Activated naive CD4-positive, alpha-beta T cell treated with anti-CD3 and anti-CD28 coated beads for 36 hours (primary cell): ENCODE measurements around the gene CALHM1. TPM values are rescaled to one million over a fixed set of nuclear protein-coding genes. Genes with fewer than 3 reads are reported as not detected.

Experiments used
- CTCF ChIA-PET: fragments of 350-600 bp; sonication (Branson Sonifier 250); formaldehyde crosslinking; loops from one replicate; lab custom pipeline; 2021; ENCODE audit warnings: antibody characterized with exemption; lab: Charles Lee
- DNase-seq: peaks from one replicate; pipeline ENCODE4 v3.0.0-alpha.2; 2020
- H3K27ac Mint-ChIP-seq: one replicate; pipeline ENCODE4 v1.8.0; 2021; ENCODE audit warnings: mild to moderate bottlenecking, mixed read lengths
- H3K27me3 Mint-ChIP-seq: one replicate; pipeline ENCODE4 v1.8.0; 2021; ENCODE audit warnings: low read depth, mixed read lengths
- H3K36me3 Mint-ChIP-seq: one replicate; pipeline ENCODE4 v1.8.0; 2021; ENCODE audit warnings: low read depth, mixed read lengths
- H3K4me1 Mint-ChIP-seq: one replicate; pipeline ENCODE4 v1.8.0; 2021; ENCODE audit warnings: low read depth, mixed read lengths
- H3K4me3 Mint-ChIP-seq: one replicate; pipeline ENCODE4 v1.8.0; 2021; ENCODE audit warnings: mild to moderate bottlenecking, moderate library complexity, mixed read lengths
- H3K9me3 Mint-ChIP-seq: one replicate; pipeline ENCODE4 v1.8.0; 2021; ENCODE audit warnings: mixed read lengths
- intact Hi-C: fragments of 100-400 bp; cut with micrococcal nuclease; formaldehyde crosslinking; loops from one replicate; pipeline ENCODE4 v1.15.1; 2023
- total RNA-seq, 2 experiments: library from RNA; stranded (reverse); gene quantifications; one replicate each; pipeline ENCODE4 v1.2.3, GENCODE V29; 2021

The CALHM1 gene
- total RNA-seq, 2 experiments from 2014 or later: not detected

- Mint-ChIP-seq H3K4me3 (peak overlapping the region; percentile 80), H3K27ac (peak overlapping the region; percentile 36), H3K4me1 (peaks cover 35% of the 10 kb centered on the region), H3K36me3 (peaks cover 10% of the 10 kb centered on the region), H3K9me3 (no peaks in the 10 kb centered on the region), H3K27me3 (no peaks in the 10 kb centered on the region)
- intact Hi-C loops: loop anchor here (2.0 kb wide), 1 partner anchor 54 kb away; the partner anchor contains the start of genes ATP5MK and PDCD11
- CTCF ChIA-PET: interaction anchor here (0.6 to 1.4 kb wide), 6 partner anchors 32 to 482 kb away, joined by 3 to 4 read pairs (median 3); no protein-coding TSS in a partner anchor
- DNase-seq: peak; percentile 67
Measured at GRCh38 chr10:103451091-103451813, 7.4 kb downstream of the CALHM1 start.

- CTCF ChIA-PET: no interaction called here
- H3K27ac Mint-ChIP-seq: no peak overlapping the region
- H3K9me3 Mint-ChIP-seq: no peaks in the 10 kb centered on the region
- no peaks in the 10 kb centered on the region for H3K27me3 Mint-ChIP-seq
- no peak for DNase-seq
- H3K4me1 Mint-ChIP-seq: peaks cover 35% of the 10 kb centered on the region
- peaks cover 13% of the 10 kb centered on the region for H3K36me3 Mint-ChIP-seq
- H3K4me3 Mint-ChIP-seq: no peak overlapping the region
- intact Hi-C loops: loop anchor here (2.0 kb wide), 1 partner anchor 53 kb away; the partner anchor contains the start of genes ATP5MK and PDCD11
Measured at GRCh38 chr10:103450201-103450695, 8.5 kb downstream of the CALHM1 start.

- peaks cover 17% of the 10 kb centered on the region for H3K36me3 Mint-ChIP-seq
- no peak for DNase-seq
- CTCF ChIA-PET: interaction anchor here (0.6 kb wide), 1 partner anchor 81 kb away, joined by 4 read pairs; no protein-coding TSS in a partner anchor
- H3K27ac Mint-ChIP-seq: no peak overlapping the region
- no peaks in the 10 kb centered on the region for H3K9me3 Mint-ChIP-seq
- no peaks in the 10 kb centered on the region for H3K27me3 Mint-ChIP-seq
- H3K4me1 Mint-ChIP-seq: peaks cover 35% of the 10 kb centered on the region
- no peak overlapping the region for H3K4me3 Mint-ChIP-seq
- intact Hi-C loops: loop anchor here (2.0 kb wide), 1 partner anchor 53 kb away; the partner anchor contains the start of genes ATP5MK and PDCD11
Measured at GRCh38 chr10:103449208-103450144, 9.2 kb downstream of the CALHM1 start.

GRCh38 chr10:103448746-103449145 is 10.0 kb downstream of the CALHM1 start:
- CTCF ChIA-PET: interaction anchor here (0.6 kb wide), 1 partner anchor 80 kb away, joined by 4 read pairs; no protein-coding TSS in a partner anchor
- intact Hi-C loops: no loop called here
- DNase-seq: no peak
- no peaks in the 10 kb centered on the region for H3K9me3 Mint-ChIP-seq
- peaks cover 23% of the 10 kb centered on the region for H3K36me3 Mint-ChIP-seq
- peaks cover 35% of the 10 kb centered on the region for H3K4me1 Mint-ChIP-seq
- no peaks in the 10 kb centered on the region for H3K27me3 Mint-ChIP-seq
- peak overlapping the region; percentile 9 for H3K27ac Mint-ChIP-seq
- no peak overlapping the region for H3K4me3 Mint-ChIP-seq

GRCh38 chr10:103447187-103447586 is 11.5 kb downstream of the CALHM1 start:
- H3K27me3 Mint-ChIP-seq: no peaks in the 10 kb centered on the region
- DNase-seq: no peak
- no peak overlapping the region for H3K4me3 Mint-ChIP-seq
- peaks cover 28% of the 10 kb centered on the region for H3K36me3 Mint-ChIP-seq
- peaks cover 28% of the 10 kb centered on the region for H3K4me1 Mint-ChIP-seq
- intact Hi-C loops: no loop called here
- no peak overlapping the region for H3K27ac Mint-ChIP-seq
- CTCF ChIA-PET: no interaction called here
- no peaks in the 10 kb centered on the region for H3K9me3 Mint-ChIP-seq

GRCh38 chr10:103445767-103446567 is 12.7 kb downstream of the CALHM1 start:
- H3K27me3 Mint-ChIP-seq: no peaks in the 10 kb centered on the region
- H3K27ac Mint-ChIP-seq: no peak overlapping the region
- H3K9me3 Mint-ChIP-seq: no peaks in the 10 kb centered on the region
- no peak overlapping the region for H3K4me3 Mint-ChIP-seq
- CTCF ChIA-PET: no interaction called here
- H3K4me1 Mint-ChIP-seq: peaks cover 23% of the 10 kb centered on the region
- DNase-seq: no peak
- peaks cover 35% of the 10 kb centered on the region for H3K36me3 Mint-ChIP-seq
- intact Hi-C loops: no loop called here

- Mint-ChIP-seq H3K9me3 (no peaks in the 10 kb centered on the region), H3K4me3 (no peak overlapping the region), H3K4me1 (peaks cover 17% of the 10 kb centered on the region), H3K27me3 (no peaks in the 10 kb centered on the region), H3K27ac (no peak overlapping the region), H3K36me3 (peaks cover 38% of the 10 kb centered on the region)
- intact Hi-C loops: no loop called here
- no peak for DNase-seq
- CTCF ChIA-PET: no interaction called here
Measured at GRCh38 chr10:103445366-103445765, 13.3 kb downstream of the CALHM1 start.

GRCh38 chr10:103444478-103444877 is 14.2 kb downstream of the CALHM1 start:
- intact Hi-C loops: no loop called here
- Mint-ChIP-seq H3K4me3 (no peak overlapping the region), H3K27me3 (no peaks in the 10 kb centered on the region), H3K27ac (no peak overlapping the region), H3K4me1 (peaks cover 12% of the 10 kb centered on the region), H3K9me3 (no peaks in the 10 kb centered on the region), H3K36me3 (peaks cover 46% of the 10 kb centered on the region)
- CTCF ChIA-PET: no interaction called here
- no peak for DNase-seq

- H3K9me3 Mint-ChIP-seq: no peaks in the 10 kb centered on the region
- peaks cover 7% of the 10 kb centered on the region for H3K4me1 Mint-ChIP-seq
- CTCF ChIA-PET: interaction anchor here (0.6 to 1.2 kb wide), 2 partner anchors 42 to 589 kb away, joined by 3 read pairs; partner anchors contain the start of gene BORCS7
- intact Hi-C loops: no loop called here
- H3K4me3 Mint-ChIP-seq: no peak overlapping the region
- H3K27me3 Mint-ChIP-seq: no peaks in the 10 kb centered on the region
- H3K36me3 Mint-ChIP-seq: peaks cover 45% of the 10 kb centered on the region
- no peak for DNase-seq
- no peak overlapping the region for H3K27ac Mint-ChIP-seq
Measured at GRCh38 chr10:103443475-103444185, 15.1 kb downstream of the CALHM1 start.

- CTCF ChIA-PET: interaction anchor here (1.2 kb wide), 1 partner anchor 43 kb away, joined by 3 read pairs; no protein-coding TSS in a partner anchor
- no peak for DNase-seq
- H3K4me1 Mint-ChIP-seq: no peaks in the 10 kb centered on the region
- H3K9me3 Mint-ChIP-seq: no peaks in the 10 kb centered on the region
- H3K36me3 Mint-ChIP-seq: peaks cover 45% of the 10 kb centered on the region
- no peak overlapping the region for H3K27ac Mint-ChIP-seq
- intact Hi-C loops: no loop called here
- no peak overlapping the region for H3K4me3 Mint-ChIP-seq
- no peaks in the 10 kb centered on the region for H3K27me3 Mint-ChIP-seq
Measured at GRCh38 chr10:103442031-103442461, 16.7 kb downstream of the CALHM1 start.

- no peak for DNase-seq
- no peaks in the 10 kb centered on the region for H3K4me1 Mint-ChIP-seq
- CTCF ChIA-PET: no interaction called here
- intact Hi-C loops: no loop called here
- no peaks in the 10 kb centered on the region for H3K9me3 Mint-ChIP-seq
- peaks cover 46% of the 10 kb centered on the region for H3K36me3 Mint-ChIP-seq
- H3K4me3 Mint-ChIP-seq: no peak overlapping the region
- no peaks in the 10 kb centered on the region for H3K27me3 Mint-ChIP-seq
- no peak overlapping the region for H3K27ac Mint-ChIP-seq
Measured at GRCh38 chr10:103441611-103442010, 17.1 kb downstream of the CALHM1 start.
